ENCODE results near the gene GRSF1.
"Not testable (repeated sequence)": the region's sequence is repeated elsewhere in the genome, so short reads cannot be mapped to it uniquely, and the experiment has no call there.

Gene GRSF1

DNA sequence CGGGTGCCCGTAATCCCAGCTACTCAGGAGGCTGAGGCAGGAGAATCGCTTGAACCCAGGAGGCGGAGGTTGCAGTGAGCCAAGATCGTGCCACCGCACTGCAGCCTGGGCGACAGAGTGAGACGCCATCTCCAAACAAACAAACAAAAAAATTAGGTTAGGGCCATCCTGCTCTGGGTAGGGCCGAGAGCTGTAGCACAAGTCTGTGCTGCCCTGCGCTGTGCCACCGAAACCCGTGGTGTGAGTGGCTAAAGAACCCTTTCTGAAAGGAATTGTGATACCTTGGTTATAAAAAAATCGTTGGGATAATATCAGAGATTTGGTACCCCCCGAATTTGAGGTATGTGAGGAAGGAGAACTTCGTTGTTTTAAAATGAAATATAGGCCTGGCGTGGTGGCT lies 941 bp upstream of the GRSF1 start:
- not testable (repeated sequence) for H3K18ac ChIP-seq (ENCODE audit: low read length); H3K9ac ChIP-seq (ENCODE audit: low read depth, low read length, poor library complexity); H3K4me3 ChIP-seq (ENCODE audit: low read length in 2 of 2); H3K4ac ChIP-seq (ENCODE audit: low read length); H2AK5ac ChIP-seq (ENCODE audit: low read depth, low read length); H2BK15ac ChIP-seq (ENCODE audit: low read length); H4K91ac ChIP-seq (ENCODE audit: low read depth, low read length, poor library complexity); H3K14ac ChIP-seq (ENCODE audit: low read length); H2BK5ac ChIP-seq (ENCODE audit: low read length); H4K8ac ChIP-seq (ENCODE audit: low read depth, low read length); H2AFZ ChIP-seq (ENCODE audit: low read length); H3K4me1 ChIP-seq (ENCODE audit: control insufficient read depth in 2 of 2, insufficient read depth in 1 of 2, low read depth in 1 of 2, low read length in 2 of 2); H3K27me3 ChIP-seq (ENCODE audit: control insufficient read depth in 3 of 3, insufficient read depth in 3 of 3, low read depth in 1 of 3, low read length in 3 of 3); H2BK12ac ChIP-seq (ENCODE audit: low read length); DNase-seq (ENCODE audit: low spot score); H3K9me3 ChIP-seq (replicated peaks in 1 of 2; ENCODE audit: control insufficient read depth in 2 of 2, insufficient read depth in 1 of 2, low read depth in 1 of 2, low read length in 2 of 2); H3K23ac ChIP-seq (ENCODE audit: low read depth, low read length, poor library complexity); H3K27ac ChIP-seq (replicated peaks; ENCODE audit: low read length); H3K4me2 ChIP-seq (ENCODE audit: insufficient read depth, low read length, poor library complexity, severe bottlenecking); H2BK120ac ChIP-seq (ENCODE audit: low read depth, low read length); H3K79me1 ChIP-seq (ENCODE audit: low read depth, low read length)
- H3K36me3 ChIP-seq (replicated peaks in 1 of 2; ENCODE audit: control insufficient read depth in 2 of 2, insufficient read depth in 2 of 2, low read length in 2 of 2): peaks cover 2 to 19% of the 10 kb centered on the region in 2 donors
- no CpG with 5 or more reads among the region's 16 CpGs for WGBS, 2 donors (ENCODE audit: extremely low coverage in 2 of 2, insufficient read length in 2 of 2, insufficient replicate concordance in 1 of 2)

DNA sequence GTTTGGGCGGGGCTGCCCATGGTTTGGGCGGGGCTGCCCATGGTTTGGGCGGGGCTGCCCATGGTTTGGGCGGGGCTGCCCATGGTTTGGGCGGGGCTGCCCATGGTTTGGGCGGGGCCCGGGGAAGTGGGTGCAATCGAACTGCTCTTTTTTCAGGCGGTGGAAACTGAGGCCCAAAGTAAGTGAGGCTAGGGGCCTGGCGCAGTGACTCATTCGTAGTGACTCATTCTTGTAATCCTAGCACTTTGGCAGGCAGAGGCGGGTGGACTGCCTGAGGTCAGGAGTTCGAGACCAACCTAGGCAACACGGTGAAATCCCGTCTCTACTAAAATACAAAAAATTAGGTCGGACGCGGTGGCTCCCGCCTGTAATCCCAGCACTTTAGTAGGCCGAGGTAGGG lies 447 bp upstream of the GRSF1 start:
- H2BK5ac ChIP-seq (ENCODE audit: low read length); H4K91ac ChIP-seq (ENCODE audit: low read depth, low read length, poor library complexity); H3K79me1 ChIP-seq (ENCODE audit: low read depth, low read length); H4K8ac ChIP-seq (ENCODE audit: low read depth, low read length); H2BK15ac ChIP-seq (ENCODE audit: low read length); H2BK12ac ChIP-seq (ENCODE audit: low read length); H3K4ac ChIP-seq (ENCODE audit: low read length); H3K9ac ChIP-seq (ENCODE audit: low read depth, low read length, poor library complexity); H2AK5ac ChIP-seq (ENCODE audit: low read depth, low read length); H3K4me2 ChIP-seq (ENCODE audit: insufficient read depth, low read length, poor library complexity, severe bottlenecking); H3K23ac ChIP-seq (ENCODE audit: low read depth, low read length, poor library complexity); H3K9me3 ChIP-seq (replicated peaks in 1 of 2; ENCODE audit: control insufficient read depth in 2 of 2, insufficient read depth in 1 of 2, low read depth in 1 of 2, low read length in 2 of 2); H2AFZ ChIP-seq (ENCODE audit: low read length); H3K18ac ChIP-seq (ENCODE audit: low read length); H2BK120ac ChIP-seq (ENCODE audit: low read depth, low read length); H3K4me1 ChIP-seq (ENCODE audit: control insufficient read depth in 2 of 2, insufficient read depth in 1 of 2, low read depth in 1 of 2, low read length in 2 of 2); H3K14ac ChIP-seq (ENCODE audit: low read length); H3K27ac ChIP-seq (replicated peaks; ENCODE audit: low read length); H3K27me3 ChIP-seq (ENCODE audit: control insufficient read depth in 3 of 3, insufficient read depth in 3 of 3, low read depth in 1 of 3, low read length in 3 of 3): not testable (repeated sequence)
- peak overlapping the region in 1 of 2 donors; percentile 24 for H3K4me3 ChIP-seq (ENCODE audit: low read length in 2 of 2)
- H3K36me3 ChIP-seq (replicated peaks in 1 of 2; ENCODE audit: control insufficient read depth in 2 of 2, insufficient read depth in 2 of 2, low read length in 2 of 2): peaks cover 4 to 23% of the 10 kb centered on the region in 2 donors
- no CpG with 5 or more reads among the region's 20 CpGs for WGBS, 2 donors (ENCODE audit: extremely low coverage in 2 of 2, insufficient read length in 2 of 2, insufficient replicate concordance in 1 of 2)
- DNase-seq (ENCODE audit: low spot score): peak; percentile 38

- H2BK15ac ChIP-seq (ENCODE audit: low read length): no peak overlapping the region
- H3K27ac ChIP-seq (replicated peaks; ENCODE audit: low read length): peak overlapping the region; percentile 61
- DNase-seq (ENCODE audit: low spot score): peak; percentile 61
- H2BK120ac ChIP-seq (ENCODE audit: low read depth, low read length): no peak overlapping the region
- peak overlapping the region; percentile 98 for H3K18ac ChIP-seq (ENCODE audit: low read length)
- H3K27me3 ChIP-seq (ENCODE audit: control insufficient read depth in 3 of 3, insufficient read depth in 3 of 3, low read depth in 1 of 3, low read length in 3 of 3): no peaks in the 10 kb centered on the region
- H2BK5ac ChIP-seq (ENCODE audit: low read length): peak overlapping the region; percentile 93
- H4K8ac ChIP-seq (ENCODE audit: low read depth, low read length): peak overlapping the region; percentile 65
- peak overlapping the region; percentile 90 for H2AFZ ChIP-seq (ENCODE audit: low read length)
- H2AK5ac ChIP-seq (ENCODE audit: low read depth, low read length): peak overlapping the region; percentile 4
- no peak overlapping the region for H3K4ac ChIP-seq (ENCODE audit: low read length)
- H4K91ac ChIP-seq (ENCODE audit: low read depth, low read length, poor library complexity): no peak overlapping the region
- no peaks in the 10 kb centered on the region for H3K4me1 ChIP-seq (ENCODE audit: control insufficient read depth in 2 of 2, insufficient read depth in 1 of 2, low read depth in 1 of 2, low read length in 2 of 2)
- peak overlapping the region; percentile 58 for H2BK12ac ChIP-seq (ENCODE audit: low read length)
- H3K23ac ChIP-seq (ENCODE audit: low read depth, low read length, poor library complexity): peak overlapping the region; percentile 99
- H3K36me3 ChIP-seq (replicated peaks in 1 of 2; ENCODE audit: control insufficient read depth in 2 of 2, insufficient read depth in 2 of 2, low read length in 2 of 2): peaks cover 7 to 34% of the 10 kb centered on the region in 2 donors
- H3K4me3 ChIP-seq (ENCODE audit: low read length in 2 of 2): peak overlapping the region; percentile 85 to 99
- H3K9ac ChIP-seq (ENCODE audit: low read depth, low read length, poor library complexity): peak overlapping the region; percentile 82
- peaks cover 0 to 1% of the 10 kb centered on the region in 2 donors for H3K9me3 ChIP-seq (replicated peaks in 1 of 2; ENCODE audit: control insufficient read depth in 2 of 2, insufficient read depth in 1 of 2, low read depth in 1 of 2, low read length in 2 of 2)
- peaks cover 4% of the 10 kb centered on the region for H3K79me1 ChIP-seq (ENCODE audit: low read depth, low read length)
- no CpG with 5 or more reads among the region's 80 CpGs for WGBS, 2 donors (ENCODE audit: extremely low coverage in 2 of 2, insufficient read length in 2 of 2, insufficient replicate concordance in 1 of 2)
- H3K14ac ChIP-seq (ENCODE audit: low read length): peak overlapping the region; percentile 97
- peak overlapping the region; percentile 75 for H3K4me2 ChIP-seq (ENCODE audit: insufficient read depth, low read length, poor library complexity, severe bottlenecking)
Observed at GRCh38 chr4:70838666-70839588, 763 bp downstream of the GRSF1 start.

DNA sequence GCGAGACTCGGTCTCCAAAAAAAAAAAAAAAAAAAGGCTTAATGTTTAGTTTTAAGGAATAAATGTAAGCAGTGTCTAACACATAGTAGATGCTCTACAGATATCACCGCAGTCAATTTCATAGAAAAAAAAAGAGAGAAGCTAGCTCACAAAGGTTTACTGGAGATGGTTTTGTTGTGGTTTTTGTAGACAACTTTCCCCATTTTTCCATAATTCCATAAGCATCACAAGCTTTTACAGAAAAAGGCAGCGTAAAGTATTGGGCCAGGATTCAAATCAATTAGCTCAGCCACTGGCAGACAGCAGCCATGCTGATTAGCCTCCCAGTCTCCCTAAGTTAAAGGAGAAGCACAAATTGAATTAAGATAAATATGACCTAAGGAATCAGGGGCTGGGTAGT lies 1.5 kb downstream of the GRSF1 start:
- WGBS, 2 donors (ENCODE audit: extremely low coverage in 2 of 2, insufficient read length in 2 of 2, insufficient replicate concordance in 1 of 2): no CpG with 5 or more reads among the region's 4 CpGs
- no peaks in the 10 kb centered on the region for H3K4me1 ChIP-seq (ENCODE audit: control insufficient read depth in 2 of 2, insufficient read depth in 1 of 2, low read depth in 1 of 2, low read length in 2 of 2)

More for the DNA sequence above, 1.5 kb downstream of the GRSF1 start:
- H3K4me3 ChIP-seq (ENCODE audit: low read length in 2 of 2): peak overlapping the region; percentile 85 to 99
- no peak overlapping the region for H3K9ac ChIP-seq (ENCODE audit: low read depth, low read length, poor library complexity)
- H4K91ac ChIP-seq (ENCODE audit: low read depth, low read length, poor library complexity): no peak overlapping the region
- no peak overlapping the region for H2BK120ac ChIP-seq (ENCODE audit: low read depth, low read length)
- no peak overlapping the region for H3K27ac ChIP-seq (replicated peaks; ENCODE audit: low read length)
- H2AFZ ChIP-seq (ENCODE audit: low read length): no peak overlapping the region
- H3K27me3 ChIP-seq (ENCODE audit: control insufficient read depth in 3 of 3, insufficient read depth in 3 of 3, low read depth in 1 of 3, low read length in 3 of 3): no peaks in the 10 kb centered on the region
- H2BK5ac ChIP-seq (ENCODE audit: low read length): no peak overlapping the region
- H3K14ac ChIP-seq (ENCODE audit: low read length): no peak overlapping the region
- H2BK15ac ChIP-seq (ENCODE audit: low read length): no peak overlapping the region
- H3K79me1 ChIP-seq (ENCODE audit: low read depth, low read length): peaks cover 4% of the 10 kb centered on the region
- no peak overlapping the region for H2BK12ac ChIP-seq (ENCODE audit: low read length)
- H3K4ac ChIP-seq (ENCODE audit: low read length): no peak overlapping the region
- H2AK5ac ChIP-seq (ENCODE audit: low read depth, low read length): no peak overlapping the region
- H3K23ac ChIP-seq (ENCODE audit: low read depth, low read length, poor library complexity): no peak overlapping the region
- H3K4me2 ChIP-seq (ENCODE audit: insufficient read depth, low read length, poor library complexity, severe bottlenecking): peak overlapping the region; percentile 75
- no peak overlapping the region for H3K18ac ChIP-seq (ENCODE audit: low read length)
- peaks cover 7 to 41% of the 10 kb centered on the region in 2 donors for H3K36me3 ChIP-seq (replicated peaks in 1 of 2; ENCODE audit: control insufficient read depth in 2 of 2, insufficient read depth in 2 of 2, low read length in 2 of 2)
- H3K9me3 ChIP-seq (replicated peaks in 1 of 2; ENCODE audit: control insufficient read depth in 2 of 2, insufficient read depth in 1 of 2, low read depth in 1 of 2, low read length in 2 of 2): peaks cover 0 to 1% of the 10 kb centered on the region in 2 donors
- no peak overlapping the region for H4K8ac ChIP-seq (ENCODE audit: low read depth, low read length)
- no peak for DNase-seq (ENCODE audit: low spot score)
